ENCODE results near the gene MIA. TPM values are rescaled to one million over a fixed set of nuclear protein-coding genes. Genes with fewer than 3 reads are reported as not detected.

MIA gene
- total RNA-seq, 1 experiment from 2014 or later, result 0.75 TPM

- Histone ChIP-seq H3K4me3 (ENCODE audit: low read depth, low read length, poor library complexity, severe bottlenecking) (no peak overlapping the region), H3K27me3 (replicated peaks; ENCODE audit: insufficient read depth, low read depth, low read length, poor library complexity) (no peaks in the 10 kb centered on the region), H3K27ac (ENCODE audit: low read depth, low read length, poor library complexity, severe bottlenecking) (no peak overlapping the region), H3K9me3 (ENCODE audit: low read depth, low read length, poor library complexity, severe bottlenecking) (no peaks in the 10 kb centered on the region), H3K4me1 (ENCODE audit: insufficient read depth, low read length, poor library complexity, severe bottlenecking) (no peaks in the 10 kb centered on the region), H3K36me3 (ENCODE audit: insufficient read depth, low read length, poor library complexity, severe bottlenecking) (peaks cover 9% of the 10 kb centered on the region)
- POLR2A ChIA-PET (ENCODE audit: low non-redundant PET), result no interaction called here
- BruUV-seq (replicated peaks), result no TSS peak
- intact Hi-C loops (cut with micrococcal nuclease; ENCODE audit: unreplicated experiment), result no loop called here
- CTCF ChIA-PET, result no interaction called here
- no peak for TF ChIP-seq EZH2 (IDR thresholded peaks at IDR 0.05; ENCODE audit: borderline replicate concordance, low read depth, low read length, poor library complexity, severe bottlenecking)
- TF ChIP-seq CTCF (conservative IDR thresholded peaks at IDR 0.05; ENCODE audit: low read depth, low read length), result no peak
- no peak for DNase-seq (ENCODE audit: low spot score)
Observed at GRCh38 chr19:40737102-40737644, 38.1 kb upstream of the MIA start.

- ChIA-PET CTCF (no interaction called here), POLR2A (ENCODE audit: low non-redundant PET) (no interaction called here)
- Histone ChIP-seq H3K4me3 (ENCODE audit: low read depth, low read length, poor library complexity, severe bottlenecking) (no peak overlapping the region), H3K9me3 (ENCODE audit: low read depth, low read length, poor library complexity, severe bottlenecking) (no peaks in the 10 kb centered on the region), H3K27ac (ENCODE audit: low read depth, low read length, poor library complexity, severe bottlenecking) (no peak overlapping the region), H3K36me3 (ENCODE audit: insufficient read depth, low read length, poor library complexity, severe bottlenecking) (peaks cover 2% of the 10 kb centered on the region), H3K27me3 (replicated peaks; ENCODE audit: insufficient read depth, low read depth, low read length, poor library complexity) (no peaks in the 10 kb centered on the region), H3K4me1 (ENCODE audit: insufficient read depth, low read length, poor library complexity, severe bottlenecking) (no peaks in the 10 kb centered on the region)
- intact Hi-C loops (cut with micrococcal nuclease; ENCODE audit: unreplicated experiment), result no loop called here
- no TSS peak for BruUV-seq (replicated peaks)
- no peak for DNase-seq (ENCODE audit: low spot score)
- TF ChIP-seq EZH2 (IDR thresholded peaks at IDR 0.05; ENCODE audit: borderline replicate concordance, low read depth, low read length, poor library complexity, severe bottlenecking) (no peak), CTCF (conservative IDR thresholded peaks at IDR 0.05; ENCODE audit: low read depth, low read length) (no peak)
Observed at GRCh38 chr19:40739030-40739839, 36.1 kb upstream of the MIA start.

GRCh38 chr19:40739871-40740703 is 35.2 kb upstream of the MIA start:
- no peaks in the 10 kb centered on the region for H3K9me3 ChIP-seq (ENCODE audit: low read depth, low read length, poor library complexity, severe bottlenecking)
- ChIA-PET POLR2A (ENCODE audit: low non-redundant PET) (no interaction called here), CTCF (no interaction called here)
- intact Hi-C loops (cut with micrococcal nuclease; ENCODE audit: unreplicated experiment), result no loop called here
- peaks cover 2% of the 10 kb centered on the region for H3K36me3 ChIP-seq (ENCODE audit: insufficient read depth, low read length, poor library complexity, severe bottlenecking)
- H3K27ac ChIP-seq (ENCODE audit: low read depth, low read length, poor library complexity, severe bottlenecking), result no peak overlapping the region
- H3K4me1 ChIP-seq (ENCODE audit: insufficient read depth, low read length, poor library complexity, severe bottlenecking), result no peaks in the 10 kb centered on the region
- no TSS peak for BruUV-seq (replicated peaks)
- H3K27me3 ChIP-seq (replicated peaks; ENCODE audit: insufficient read depth, low read depth, low read length, poor library complexity), result no peaks in the 10 kb centered on the region
- no peak overlapping the region for H3K4me3 ChIP-seq (ENCODE audit: low read depth, low read length, poor library complexity, severe bottlenecking)
- no peak for DNase-seq (ENCODE audit: low spot score)
- no peak for TF ChIP-seq CTCF (conservative IDR thresholded peaks at IDR 0.05; ENCODE audit: low read depth, low read length)
- no peak for TF ChIP-seq EZH2 (IDR thresholded peaks at IDR 0.05; ENCODE audit: borderline replicate concordance, low read depth, low read length, poor library complexity, severe bottlenecking)
